Measurements from ENCODE around the gene LRRC58. TPM values are rescaled to one million over a fixed set of nuclear protein-coding genes. Genes with fewer than 3 reads are reported as not detected.
A peak's percentile ranks its signal among the peaks of the same experiment; 100 is the strongest.

Gene LRRC58
- total and polyA plus RNA-seq, 2 of the 8 experiments (the other 6 are each of a cell fraction or from before 2014, with no cell fraction given): 4.3 to 15.4 TPM

DNA sequence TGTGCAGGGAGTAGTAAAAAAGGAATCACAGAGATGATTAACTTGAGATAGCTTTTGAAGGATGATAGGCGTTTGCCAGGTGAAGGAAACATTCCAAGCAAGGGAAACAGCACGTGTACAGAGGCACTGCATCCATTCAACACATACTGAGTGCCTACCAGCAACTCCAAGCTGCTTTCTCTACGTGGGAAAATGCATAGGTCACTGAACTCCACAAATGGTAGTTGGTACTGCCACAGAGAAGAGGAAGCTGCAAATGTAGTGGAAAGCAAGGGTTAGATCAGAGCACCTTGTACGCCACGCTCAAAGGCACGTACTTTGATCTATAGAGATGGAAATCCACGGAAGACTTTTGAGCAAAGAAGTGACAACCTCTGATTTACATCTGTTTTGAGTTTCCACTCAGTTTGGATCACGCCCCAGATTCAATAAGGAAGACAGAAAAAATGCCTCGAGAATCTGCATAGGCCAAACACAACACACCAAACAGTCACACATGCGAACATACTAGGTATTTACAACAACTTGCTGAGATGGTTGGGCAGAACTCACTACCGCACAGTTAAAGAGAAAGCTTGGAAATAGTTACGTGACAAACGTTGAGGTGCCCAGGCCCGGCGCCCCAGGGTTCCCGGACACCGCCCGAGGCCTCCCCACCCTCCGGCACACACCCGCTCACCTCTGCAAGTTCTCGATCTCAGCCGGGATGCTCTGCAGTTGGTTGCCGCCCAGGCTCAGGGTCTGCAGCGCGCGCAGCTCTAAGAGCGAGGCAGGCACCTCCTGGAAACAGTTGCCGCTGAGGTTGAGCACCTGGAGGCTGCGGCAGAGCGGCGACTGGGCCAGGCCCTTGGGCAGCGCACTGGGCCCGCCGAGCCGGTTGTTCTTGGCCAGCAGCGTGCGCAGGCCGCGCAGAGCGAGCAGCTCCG, 826 bp downstream of the LRRC58 start:
- H3K27me3 ChIP-seq (replicated peaks in 1 of 4; ENCODE audit: control insufficient read depth in 3 of 4, extremely low read depth in 1 of 4, insufficient read depth in 3 of 4, low read length in 3 of 4): peaks cover 0 to 6% (median 3%) of the 10 kb centered on the region in 4 experiments; a peak in 3 of 7 replicates
- no peak overlapping the region for H2BK20ac ChIP-seq (ENCODE audit: low read length)
- H3K23ac ChIP-seq (ENCODE audit: insufficient read length): no peak overlapping the region
- peaks cover 0 to 4% (median 2%) of the 10 kb centered on the region in 4 experiments; a peak in 2 of 7 replicates for H3K4me1 ChIP-seq (replicated peaks in 1 of 4; ENCODE audit: control insufficient read depth in 3 of 4, insufficient read depth in 4 of 4, low read length in 3 of 4)
- peak overlapping the region; percentile 60; the same call in 1 of the 2 replicates for H4K8ac ChIP-seq (ENCODE audit: extremely low read depth, insufficient read depth, low read length)
- H3K27ac ChIP-seq (ENCODE audit: low read depth, low read length): peak overlapping the region; percentile 25; the same call in 1 of the 2 replicates
- H3K79me1 ChIP-seq (ENCODE audit: low read depth, low read length): peaks cover 2% of the 10 kb centered on the region; the same call in 1 of the 2 replicates
- H3K4ac ChIP-seq (replicated peaks; ENCODE audit: insufficient read length, low read depth, low read length): peak overlapping the region; percentile 96
- H4K5ac ChIP-seq (ENCODE audit: insufficient read length, low read depth, low read length): peak overlapping the region; percentile 41
- no peak overlapping the region; the same call in 1 of the 2 replicates for H2BK12ac ChIP-seq (ENCODE audit: low read depth, low read length)
- H3K18ac ChIP-seq (ENCODE audit: extremely low read depth, low read length): peak overlapping the region; percentile 86; the same call in 1 of the 2 replicates
- peaks cover 11% of the 10 kb centered on the region for H3K23me2 ChIP-seq (ENCODE audit: low read depth, low read length)
- peak overlapping the region; percentile 43 for H3K56ac ChIP-seq (replicated peaks; ENCODE audit: insufficient read length, low read depth, low read length)
- H2AFZ ChIP-seq (ENCODE audit: low read length): 0 out of 2 replicates have a peak overlapping the region, but pooled peaks have one; percentile 18
- H2BK15ac ChIP-seq (ENCODE audit: low read length): no peak overlapping the region
- no peaks in the 10 kb centered on the region; a peak in 1 of 8 replicates for H3K36me3 ChIP-seq (ENCODE audit: control insufficient read depth in 2 of 4, insufficient read depth in 4 of 4, low read length in 3 of 4)
- POLR2A ChIA-PET (ENCODE audit: partially characterized antibody): interaction anchor here (0.7 to 2.6 kb wide), 23 partner anchors 8 to 441 kb away, joined by 3 to 14 read pairs (median 4); partner anchors contain the start of genes GSK3B and NDUFB4
- H3K4me2 ChIP-seq (ENCODE audit: insufficient read depth in 1 of 2, low read depth in 2 of 2, low read length in 2 of 2): peak overlapping the region; percentile 84 to 90
- CTCF ChIA-PET (ENCODE audit: partially characterized antibody): interaction anchor here (0.5 to 2.5 kb wide), 8 partner anchors 8 to 296 kb away, joined by 3 to 14 read pairs (median 3); no protein-coding TSS in a partner anchor
- peak overlapping the region; percentile 83 for H4K91ac ChIP-seq (replicated peaks; ENCODE audit: insufficient read length, low read length)
- no peak overlapping the region; the same call in 1 of the 2 replicates for H2BK5ac ChIP-seq (ENCODE audit: low read depth, low read length)
- peak in 1 of 2 experiments; percentile 46 for DNase-seq (ENCODE audit: low read depth in 1 of 2, low spot score in 2 of 2)
- FAIRE-seq: no peak
- H4K20me1 ChIP-seq (replicated peaks in 1 of 2; ENCODE audit: control insufficient read depth in 1 of 2, insufficient read depth in 2 of 2, low read length in 2 of 2): peaks cover 2% of the 10 kb centered on the region in 2 experiments
- 9% methylated on average over 40 of the region's 41 CpGs; no CpG with 5 or more reads in 1 of the 2 experiments for WGBS, 2 experiments (ENCODE audit: extremely low coverage in 1 of 2, insufficient coverage in 1 of 2, insufficient read length in 1 of 2, insufficient replicate concordance in 2 of 2, low coverage in 1 of 2, low lambda C conversion rate in 2 of 2, missing lambda C conversion rate in 1 of 2)
- H3K79me2 ChIP-seq (ENCODE audit: control insufficient read depth in 1 of 2, insufficient read depth in 2 of 2, low read length in 2 of 2): peaks cover 0 to 24% of the 10 kb centered on the region in 2 experiments; a peak in 2 of 4 replicates
- no peak overlapping the region for H2BK120ac ChIP-seq (replicated peaks; ENCODE audit: low read depth, low read length)
- H3K4me3 ChIP-seq (ENCODE audit: extremely low read depth in 1 of 4, insufficient read depth in 2 of 4, low read depth in 3 of 4, low read length in 4 of 4): peak overlapping the region; percentile 73 to 88 (median 76)
- H3K9me3 ChIP-seq (ENCODE audit: insufficient read depth in 2 of 2, low read depth in 1 of 2, low read length in 1 of 2): no peaks in the 10 kb centered on the region
- peak overlapping the region; percentile 68 to 87 (median 78) for H3K9ac ChIP-seq (replicated peaks in 1 of 4; ENCODE audit: extremely low read depth in 1 of 4, low read depth in 3 of 4, low read length in 3 of 4)
- H2AK5ac ChIP-seq (ENCODE audit: low read depth, low read length): no peak overlapping the region
- no peak overlapping the region for H3K14ac ChIP-seq (ENCODE audit: insufficient read length)
- TF ChIP-seq TBP (IDR thresholded peaks at IDR 0.05; ENCODE audit: low read depth, low read length) (peak; percentile 39; the same call in 1 of the 2 replicates), CHD1 (IDR thresholded peaks at IDR 0.05; ENCODE audit: low read depth, low read length) (no peak), MAFK (IDR thresholded peaks at IDR 0.05; ENCODE audit: low read depth, low read length) (no peak), EZH2 (IDR thresholded peaks at IDR 0.05; ENCODE audit: low read depth, low read length, severe bottlenecking) (peak; percentile 23), TCF12 (IDR thresholded peaks at IDR 0.05; ENCODE audit: low read depth, low read length) (no peak), EP300 (IDR thresholded peaks at IDR 0.05; ENCODE audit: borderline replicate concordance in 1 of 2, low read depth in 2 of 2, low read length in 2 of 2) (no peak), YY1 (IDR thresholded peaks at IDR 0.05; ENCODE audit: low read depth, low read length) (no peak), FOSL1 (IDR thresholded peaks at IDR 0.05; ENCODE audit: insufficient read depth, low read depth, low read length) (no peak), CREB1 (IDR thresholded peaks at IDR 0.05) (no peak)
- TF ChIP-seq, protein P1, sequence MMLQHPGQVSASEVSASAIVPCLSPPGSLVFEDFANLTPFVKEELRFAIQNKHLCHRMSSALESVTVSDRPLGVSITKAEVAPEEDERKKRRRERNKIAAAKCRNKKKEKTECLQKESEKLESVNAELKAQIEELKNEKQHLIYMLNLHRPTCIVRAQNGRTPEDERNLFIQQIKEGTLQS (IDR thresholded peaks at IDR 0.05; ENCODE audit: insufficient read depth, low read depth, low read length): no peak

Measured in H1 (cell line).